ENCODE results near the gene GATA5.
"Not testable (repeated sequence)": the region's sequence is repeated elsewhere in the genome, so short reads cannot be mapped to it uniquely, and the experiment has no call there.

The GATA5 gene

DNA sequence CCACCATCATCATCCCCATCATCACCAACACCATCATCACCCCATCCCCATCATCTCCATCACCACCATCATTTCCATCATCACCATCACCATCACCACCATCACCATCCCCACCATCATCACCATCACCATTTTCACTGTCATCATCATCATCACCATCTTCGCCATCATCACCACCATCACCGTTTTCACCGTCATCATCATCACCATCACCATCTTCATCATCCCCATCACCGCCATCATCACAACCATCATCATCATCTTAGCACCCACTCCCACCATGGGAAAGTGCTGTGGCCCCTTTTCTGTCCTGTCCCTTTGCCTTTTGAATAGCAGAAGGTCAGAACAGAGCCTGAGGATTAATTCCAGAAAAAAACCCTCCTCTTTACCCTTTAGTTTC is 28.5 kb upstream of the GATA5 start:
- no peak for DNase-seq (ENCODE audit: low spot score)

GRCh38 chr20:62503401-62504178 is 27.8 kb upstream of the GATA5 start:
- DNase-seq (ENCODE audit: low spot score) = no peak

- no peak for DNase-seq (ENCODE audit: low spot score)
Observed at GRCh38 chr20:62502496-62503095, 26.8 kb upstream of the GATA5 start.

- DNase-seq (ENCODE audit: low spot score) = no peak
Observed at GRCh38 chr20:62501801-62502495, 26.2 kb upstream of the GATA5 start.

GRCh38 chr20:62500237-62500864 is 24.6 kb upstream of the GATA5 start:
- DNase-seq (ENCODE audit: low spot score) = peak; percentile 28

- no peak for DNase-seq (ENCODE audit: low spot score)
Observed at GRCh38 chr20:62499758-62500236, 24.0 kb upstream of the GATA5 start.

DNA sequence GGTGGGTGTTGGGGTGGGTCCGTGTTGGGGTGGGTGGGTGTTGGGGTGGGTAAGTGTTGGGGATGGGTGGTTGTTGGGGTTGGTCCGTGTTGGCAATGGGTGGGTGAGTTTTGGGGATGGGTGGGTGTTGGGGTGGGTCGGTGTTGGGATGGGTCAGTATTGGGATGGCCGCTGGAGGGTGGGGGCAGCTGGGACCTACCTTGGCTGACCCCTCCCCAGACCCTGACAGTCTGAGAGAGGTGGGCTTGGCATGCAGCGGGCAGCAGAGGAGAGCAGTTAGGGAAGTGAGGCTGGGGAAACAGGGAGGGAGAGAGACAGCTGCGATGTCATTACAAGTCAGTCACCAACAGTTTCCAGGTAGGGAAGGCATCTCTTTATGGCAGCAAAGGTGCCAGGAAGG is 23.1 kb upstream of the GATA5 start:
- no peak for DNase-seq (ENCODE audit: low spot score)

- no peak for DNase-seq (ENCODE audit: low spot score)
Observed at GRCh38 chr20:62496568-62497218, 20.9 kb upstream of the GATA5 start.

DNA sequence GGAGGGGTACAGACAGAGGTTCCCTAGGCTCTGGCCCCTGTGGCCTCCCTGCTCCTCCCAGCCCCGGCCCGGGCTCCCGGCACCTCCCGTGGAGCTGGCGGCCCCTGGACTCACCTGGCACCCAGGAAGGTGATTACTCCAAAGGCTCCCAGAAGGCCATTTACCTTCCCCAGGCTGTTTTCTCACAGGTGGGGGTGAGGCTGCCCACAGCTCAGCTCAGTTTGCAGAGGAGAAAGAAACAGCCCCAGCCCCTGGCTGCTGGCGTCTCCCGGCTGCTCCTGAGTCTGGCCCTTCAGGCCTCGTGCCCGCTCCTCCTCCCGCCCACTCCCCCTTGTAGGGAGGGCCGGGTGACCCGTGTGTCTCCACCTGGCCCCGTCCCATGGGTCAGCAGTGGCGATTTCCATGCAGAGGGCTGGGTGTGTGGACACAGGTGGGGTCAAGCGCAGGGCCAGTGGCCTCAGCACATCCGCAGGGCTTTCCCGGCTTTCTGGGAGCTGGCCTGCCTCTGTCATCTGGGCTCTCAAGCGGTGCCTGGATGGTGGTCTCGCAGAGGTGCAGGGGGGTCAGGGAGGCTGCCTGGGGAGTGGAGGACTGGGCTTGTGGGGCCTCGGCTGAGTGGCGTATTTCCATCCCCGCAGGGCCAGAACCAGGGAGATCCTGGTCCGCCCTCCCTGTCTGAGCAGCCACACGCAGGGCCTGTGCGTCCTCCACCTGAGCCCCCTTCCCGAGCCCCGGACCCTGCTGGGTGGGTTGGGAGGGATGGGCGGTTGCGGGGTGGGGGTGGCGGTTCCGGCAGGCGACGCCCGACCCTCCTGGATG is 20.2 kb upstream of the GATA5 start:
- DNase-seq (ENCODE audit: low spot score) = no peak

DNA sequence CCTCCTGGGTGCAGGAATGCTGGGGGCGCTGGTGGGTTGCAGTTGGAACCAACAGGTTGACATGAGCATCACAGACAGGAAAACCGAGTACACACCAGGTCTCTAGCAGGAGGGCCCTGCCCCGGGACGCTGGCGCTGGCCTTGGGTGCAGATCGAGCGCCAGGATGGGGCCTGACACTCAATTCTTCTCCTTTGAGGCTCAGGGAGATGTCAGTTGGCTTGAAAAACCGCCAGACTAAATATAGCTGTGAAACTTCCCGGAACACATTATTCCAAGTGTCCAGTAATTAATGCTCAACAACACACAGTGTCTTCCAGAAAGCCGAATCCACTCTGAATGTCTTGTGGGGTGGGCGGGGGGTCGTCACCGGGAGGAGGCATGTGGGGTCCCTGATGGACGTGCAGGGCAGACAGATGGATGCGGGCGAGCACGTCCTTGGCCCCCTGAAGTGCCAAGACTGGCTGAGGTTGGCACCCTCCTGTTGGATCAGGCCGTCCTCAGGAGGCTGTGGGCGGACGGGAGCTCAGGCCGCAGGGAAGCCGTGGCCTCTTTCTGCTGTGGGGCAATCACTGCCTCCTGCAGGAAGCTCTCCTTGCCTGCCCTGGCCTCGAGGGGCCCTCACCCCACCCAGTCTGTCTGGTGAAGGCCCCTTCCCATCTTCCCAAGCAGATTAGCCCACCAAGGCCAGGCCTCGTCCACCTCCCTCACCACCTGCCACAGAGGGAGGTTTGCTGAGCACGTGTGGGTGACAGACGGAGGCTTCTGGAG is 19.4 kb upstream of the GATA5 start:
- no peak for DNase-seq (ENCODE audit: low spot score)

- no peak for DNase-seq (ENCODE audit: low spot score)
Observed at GRCh38 chr20:62494537-62494936, 18.7 kb upstream of the GATA5 start.

- no peak for DNase-seq (ENCODE audit: low spot score)
Observed at GRCh38 chr20:62493886-62494285, 18.1 kb upstream of the GATA5 start.

- no peak for DNase-seq (ENCODE audit: low spot score)
Observed at GRCh38 chr20:62493253-62493885, 17.6 kb upstream of the GATA5 start.

GRCh38 chr20:62492711-62493110 is 16.9 kb upstream of the GATA5 start:
- DNase-seq (ENCODE audit: low spot score) = no peak

GRCh38 chr20:62490783-62491182 is 15.0 kb upstream of the GATA5 start:
- not testable (repeated sequence) for DNase-seq (ENCODE audit: low spot score)

DNA sequence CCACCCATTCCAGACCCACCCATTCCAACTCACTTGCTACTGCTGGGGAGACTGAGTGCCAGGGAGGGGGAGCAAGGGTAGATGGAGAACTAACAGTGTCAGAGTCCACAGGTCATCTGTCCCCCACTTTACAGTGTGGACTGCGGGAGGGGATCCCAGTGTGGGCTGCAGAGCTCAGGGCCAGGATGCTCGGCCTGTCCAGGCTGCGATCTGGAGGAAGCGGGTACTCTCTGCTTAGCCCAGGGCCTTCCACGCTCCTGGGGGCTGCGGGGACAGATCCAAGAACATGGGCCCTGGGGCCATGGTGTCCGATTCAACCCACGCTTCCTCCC is 14.1 kb upstream of the GATA5 start:
- no peak for DNase-seq (ENCODE audit: low spot score)

DNA sequence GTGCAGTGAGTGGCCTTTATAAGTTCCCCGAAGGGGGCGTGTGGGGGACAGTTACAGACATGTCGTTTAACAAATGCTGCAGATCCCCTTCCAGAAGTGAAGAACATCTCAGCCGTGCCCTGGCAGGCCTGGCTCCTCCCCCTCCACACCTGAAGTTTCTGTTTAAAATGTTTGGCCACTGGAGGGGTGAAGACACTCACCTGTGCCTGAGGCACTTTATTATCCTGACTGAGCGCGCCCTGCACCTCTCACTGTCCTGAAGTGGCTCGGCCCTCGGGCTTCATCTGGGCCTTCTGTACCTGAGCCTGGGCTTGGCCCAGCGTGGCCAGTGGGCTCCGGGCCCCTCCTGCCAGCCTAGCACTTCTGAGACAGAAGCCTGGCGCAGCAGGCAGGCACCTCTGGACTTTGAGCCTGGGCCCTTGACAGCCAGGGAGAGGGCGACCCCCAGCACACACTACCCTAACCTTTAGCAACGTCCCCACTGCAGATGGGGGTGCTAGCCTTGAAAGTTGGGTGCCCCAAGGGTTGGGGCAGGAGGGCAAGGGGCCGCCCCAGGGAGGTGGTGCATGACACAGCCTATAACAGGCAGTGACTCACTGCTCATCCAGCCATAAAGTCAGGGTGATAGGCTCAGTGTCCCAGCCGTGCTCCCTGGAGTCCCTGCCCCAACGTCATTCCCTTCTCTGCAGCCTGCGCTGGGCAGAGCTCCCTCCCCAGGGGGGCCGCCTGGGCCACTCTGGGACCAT is 13.6 kb upstream of the GATA5 start:
- no peak for DNase-seq (ENCODE audit: low spot score)

DNA sequence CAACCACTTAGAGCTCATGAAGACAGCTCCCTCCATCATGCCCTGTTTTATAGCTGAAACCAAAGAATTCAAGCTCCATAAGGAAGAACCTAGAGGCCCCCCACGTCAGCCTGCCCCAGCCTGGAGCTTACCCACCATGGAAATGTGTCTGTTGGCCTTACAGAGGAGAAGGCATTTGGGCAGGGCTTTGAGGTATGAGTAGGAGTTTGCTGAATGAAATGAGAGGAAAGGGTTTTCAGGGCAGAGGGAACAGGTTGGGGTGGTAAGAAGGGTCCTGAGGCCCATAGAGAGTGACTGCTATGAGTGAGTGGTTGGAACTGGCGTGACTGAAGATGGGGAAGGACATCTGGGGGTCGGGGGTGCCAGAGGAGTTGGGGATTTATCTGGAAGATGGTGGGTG is 12.7 kb upstream of the GATA5 start:
- DNase-seq (ENCODE audit: low spot score) = no peak

All from pons (tissue), 1 donor.